IPS DF 19.7 (cell line): ENCODE measurements around the gene GAS2L3.
"Not testable (repeated sequence)": the region's sequence is repeated elsewhere in the genome, so short reads cannot be mapped to it uniquely, and the experiment has no call there.

Source experiments
- DNase-seq: peaks from one replicate; pipeline ENCODE4 v3.0.0-alpha.2; 2013; ENCODE audit warnings: low read depth, low spot score

Gene GAS2L3

DNA sequence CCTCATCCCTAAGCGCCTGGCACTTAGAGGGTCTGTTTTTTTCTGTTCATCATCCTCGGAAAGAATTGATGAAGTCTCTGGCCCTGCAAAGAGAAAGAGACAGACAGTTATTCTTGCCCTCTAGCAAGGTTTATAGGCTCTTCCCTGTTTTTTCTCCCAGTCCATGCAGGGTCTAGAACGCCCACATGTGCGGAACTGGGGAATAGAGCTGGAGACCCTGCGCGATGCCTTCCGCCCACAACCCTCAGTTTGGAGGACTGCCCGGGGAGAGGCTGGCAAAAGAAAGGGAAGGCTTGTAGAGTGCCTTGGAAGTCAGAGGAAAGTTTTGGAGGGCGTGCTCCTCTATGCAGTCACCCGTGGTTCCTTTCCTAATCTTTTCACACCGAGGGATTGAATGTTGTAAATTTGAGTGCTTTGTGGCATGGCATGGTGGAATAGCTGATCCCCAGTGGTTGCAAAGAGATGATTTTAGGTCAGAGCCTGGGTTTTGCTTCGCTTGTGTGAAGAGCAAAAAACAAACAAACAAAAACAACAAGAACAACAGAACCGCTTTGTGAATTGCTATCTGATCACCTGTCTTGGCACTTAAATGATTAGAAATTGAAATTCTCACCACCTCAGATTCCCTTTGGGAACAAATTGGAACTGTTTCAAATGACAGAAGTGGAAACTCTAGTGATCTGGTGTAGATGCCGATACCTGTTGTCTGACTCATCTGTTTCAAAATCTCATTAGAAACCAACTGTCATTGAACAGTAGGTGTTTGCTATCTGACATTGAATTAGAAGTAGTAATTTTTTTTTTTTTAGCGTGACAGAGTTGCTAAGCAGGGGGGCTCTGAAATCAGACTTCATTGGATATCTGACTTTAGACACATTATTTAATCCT is 947 bp downstream of the GAS2L3 start:
- no peak for DNase-seq

DNA sequence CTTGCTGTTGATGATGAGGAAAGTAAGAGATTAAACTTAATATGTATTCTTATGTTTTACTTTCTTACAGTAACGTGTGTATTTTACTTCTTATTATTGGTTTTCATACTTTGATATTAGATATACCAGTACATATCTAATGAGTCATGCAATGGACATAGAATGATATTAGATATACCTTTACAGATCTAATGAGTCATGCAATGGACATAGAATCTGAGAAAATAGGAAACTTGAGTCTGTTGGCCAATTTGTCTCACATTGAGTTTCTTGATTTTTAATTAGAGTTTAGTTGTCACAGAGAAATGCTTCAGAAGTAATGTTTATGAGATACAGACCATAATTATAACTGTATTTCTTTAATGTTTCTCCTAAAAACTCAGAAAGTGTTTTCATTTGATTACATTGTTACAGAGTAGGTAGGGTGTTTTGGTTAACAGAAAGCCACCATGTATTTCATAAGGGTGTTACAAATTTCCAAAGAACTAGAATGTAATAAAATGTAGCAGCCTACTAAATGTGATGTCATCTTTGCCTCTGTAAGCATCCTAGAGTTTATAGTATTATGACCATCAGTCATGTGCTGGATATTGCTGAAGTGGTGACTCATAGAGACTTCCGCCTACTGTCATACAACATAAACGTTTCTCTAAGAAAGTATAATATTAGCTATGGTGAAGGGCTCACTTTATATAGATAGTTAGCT is 3.0 kb downstream of the GAS2L3 start:
- DNase-seq: no peak

DNA sequence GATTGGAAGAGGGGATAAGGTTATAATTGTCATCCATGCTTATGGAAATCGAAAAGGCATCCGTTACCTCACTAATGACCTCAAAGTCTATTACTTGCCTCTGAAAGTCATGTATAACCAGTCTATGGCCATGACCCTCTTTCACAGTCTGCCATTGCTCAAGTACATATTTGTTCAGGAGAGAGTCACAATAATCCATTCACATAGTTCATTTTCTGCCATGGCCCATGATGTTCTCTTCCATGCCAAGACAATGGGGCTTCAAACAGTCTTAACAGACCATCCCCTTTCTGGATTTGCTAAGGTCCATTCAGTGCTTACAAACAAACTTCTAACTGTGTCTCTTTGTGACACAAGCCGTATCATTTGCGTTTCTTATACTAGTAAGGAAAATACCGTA is 5.4 kb downstream of the GAS2L3 start:
- no peak for DNase-seq

DNA sequence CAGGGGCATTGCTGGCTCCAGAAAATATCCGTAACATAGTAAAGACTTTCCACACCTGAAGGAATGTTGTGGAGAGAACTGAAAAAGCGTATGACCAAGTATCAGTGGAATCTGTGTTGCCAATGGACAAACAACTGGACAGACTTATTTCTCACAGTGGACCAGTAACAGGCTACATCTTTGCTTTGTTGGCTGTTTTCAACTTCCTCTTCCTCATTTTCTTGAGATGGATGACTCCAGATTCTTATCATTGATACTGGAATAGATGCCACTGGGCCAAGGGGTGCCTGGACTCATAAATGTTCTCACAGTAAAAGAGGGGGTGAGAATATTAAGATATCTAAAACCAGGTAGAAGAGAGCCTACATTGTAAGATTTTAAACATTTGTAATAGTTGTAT is 6.4 kb downstream of the GAS2L3 start:
- no peak for DNase-seq

DNA sequence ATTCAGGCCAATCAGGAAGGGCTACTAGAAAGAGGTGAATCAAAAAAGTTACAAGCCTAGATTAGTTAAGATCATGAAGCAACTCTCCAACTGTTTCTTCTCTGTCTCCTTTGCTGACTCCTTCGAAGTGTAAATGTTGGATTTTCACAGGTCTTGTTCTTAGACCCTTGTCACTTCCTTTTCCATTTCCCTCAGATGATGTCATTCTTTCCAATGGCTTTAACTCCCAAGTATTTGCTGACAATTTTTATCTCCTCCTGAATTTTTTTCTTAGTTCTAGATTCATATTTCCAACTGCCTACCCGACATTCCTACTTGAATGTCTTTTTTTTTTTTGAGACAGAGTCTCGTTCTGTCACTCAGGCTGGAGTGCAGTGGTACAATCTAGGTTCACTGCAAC is 10.8 kb downstream of the GAS2L3 start:
- no peak for DNase-seq

DNA sequence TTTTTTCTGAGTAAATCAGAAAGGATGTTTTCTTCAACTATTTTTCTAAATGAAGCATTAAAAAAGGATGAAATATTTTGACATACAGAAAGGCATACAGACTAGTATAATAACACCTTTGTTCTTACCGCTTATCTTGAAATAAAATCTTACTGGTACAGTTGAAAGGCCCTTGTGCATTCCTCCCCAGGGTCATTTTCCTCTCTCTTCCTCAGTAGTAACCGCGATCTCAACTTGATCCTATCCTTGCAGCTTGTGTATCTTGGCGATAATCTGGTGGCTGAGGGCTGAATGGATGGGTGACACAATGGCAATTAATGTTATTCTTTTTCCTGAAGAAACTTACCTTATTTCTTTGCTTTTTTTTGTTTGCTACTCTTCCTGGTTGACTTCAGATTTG is 18.5 kb downstream of the GAS2L3 start:
- no peak for DNase-seq

DNA sequence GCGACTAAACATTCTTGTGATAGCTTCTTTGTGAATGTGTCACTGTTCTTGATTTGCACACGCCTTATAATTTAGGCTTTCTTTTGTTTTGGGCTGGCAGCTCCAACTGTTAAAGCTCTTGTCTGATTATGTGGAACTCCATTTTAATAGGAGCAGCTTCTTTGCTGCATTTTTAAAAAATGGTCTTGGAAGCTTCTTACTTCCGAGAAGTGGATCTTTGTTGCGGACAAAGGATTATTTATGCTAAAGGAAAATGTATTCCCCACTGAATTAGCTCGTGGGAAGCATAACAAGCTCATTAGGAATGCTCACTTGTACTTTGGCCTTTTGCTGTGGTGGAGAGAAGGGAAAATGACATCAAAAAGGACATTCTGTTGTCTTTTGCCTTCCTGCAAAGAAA is 20.0 kb downstream of the GAS2L3 start:
- no peak for DNase-seq

DNA sequence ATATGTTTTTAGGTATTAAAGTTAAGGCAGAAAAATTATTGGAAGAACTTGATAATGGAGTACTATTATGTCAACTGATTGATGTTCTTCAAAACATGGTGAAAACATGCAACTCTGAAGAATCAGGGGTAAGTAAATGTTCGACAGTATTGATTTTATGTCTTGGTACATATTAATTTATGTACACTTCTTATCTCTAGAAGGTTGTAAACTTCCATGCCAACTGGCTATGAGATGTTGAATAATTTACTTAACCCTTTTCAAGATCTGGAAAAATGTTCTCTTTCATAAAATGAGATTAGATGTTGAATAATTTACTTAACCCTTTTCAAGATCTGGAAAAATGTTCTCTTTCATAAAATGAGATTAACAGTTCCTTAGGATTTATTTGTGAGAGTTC is 28.1 kb downstream of the GAS2L3 start:
- DNase-seq: no peak

DNA sequence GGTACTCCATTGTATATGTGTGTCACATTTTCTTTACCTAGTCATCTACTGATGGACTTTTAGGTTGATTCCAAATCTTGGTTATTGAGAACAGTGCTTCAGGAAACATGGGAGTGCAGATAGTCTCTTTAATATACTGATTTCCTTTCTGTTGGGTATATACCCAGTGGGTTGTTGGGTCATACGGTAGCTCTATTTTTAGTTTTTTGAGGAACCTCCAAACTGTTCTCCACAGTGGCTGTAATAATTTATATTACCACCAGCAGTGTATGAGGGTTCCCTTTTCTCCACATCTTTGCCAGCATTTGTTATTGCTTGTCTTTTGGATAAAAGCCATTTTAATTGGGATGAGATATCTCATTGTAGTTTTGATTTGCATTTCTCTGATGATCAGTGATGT is 29.5 kb downstream of the GAS2L3 start:
- not testable (repeated sequence) for DNase-seq

DNA sequence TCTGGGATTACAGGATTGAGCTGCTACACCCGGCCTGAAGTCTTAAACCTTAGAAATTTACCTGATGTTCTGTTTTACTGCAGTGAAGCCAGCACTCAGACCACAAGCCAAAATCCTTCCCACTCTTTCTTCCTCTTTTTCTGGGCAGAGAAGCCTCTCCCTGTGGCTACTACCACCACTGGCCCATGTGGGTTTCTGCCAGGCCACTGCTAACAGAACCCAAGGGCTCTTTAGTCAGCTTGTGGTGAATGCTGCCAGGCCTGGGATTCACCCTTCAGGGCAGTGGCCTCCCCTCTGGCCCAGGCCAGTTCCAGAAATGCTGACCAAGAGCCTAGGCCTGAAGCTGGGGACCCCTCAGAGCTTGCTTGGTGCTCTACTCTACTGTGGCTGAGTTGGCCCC is 35.3 kb downstream of the GAS2L3 start:
- DNase-seq: no peak

DNA sequence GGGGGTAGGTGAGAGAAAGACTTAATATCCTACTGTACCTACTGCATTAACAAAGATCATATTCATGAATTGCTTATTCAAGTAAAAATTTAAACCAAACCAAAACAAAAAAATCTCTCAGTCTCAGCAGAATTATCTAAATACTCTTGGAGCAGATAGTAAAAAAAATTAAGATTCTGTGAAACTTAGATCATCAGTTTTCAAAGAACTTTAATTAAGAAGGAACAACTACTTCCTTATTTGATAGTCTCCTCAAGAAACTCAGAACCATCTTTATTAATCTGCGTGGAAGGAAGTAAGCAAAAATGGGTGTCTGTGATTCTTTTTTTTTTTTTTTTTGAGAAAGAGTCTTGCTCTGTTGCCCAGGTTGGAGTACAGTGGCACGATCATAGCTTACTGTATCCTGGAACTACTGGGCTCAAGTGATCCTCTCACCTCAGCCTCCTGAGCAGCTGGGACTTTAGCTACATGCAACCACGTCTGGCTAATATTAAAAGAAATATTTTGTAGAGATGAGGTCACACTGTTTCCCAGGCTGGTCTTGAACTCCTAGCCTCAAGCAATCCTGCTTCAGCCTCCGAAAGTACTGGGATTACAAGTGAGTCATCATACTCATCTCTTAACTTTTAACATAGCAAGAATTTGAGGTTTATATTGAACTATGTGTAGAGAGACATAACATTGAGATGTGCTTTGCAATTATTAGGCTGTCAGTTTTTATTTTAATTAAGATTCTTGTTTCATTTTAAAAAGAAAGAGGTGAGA is 37.4 kb downstream of the GAS2L3 start:
- DNase-seq: no peak

DNA sequence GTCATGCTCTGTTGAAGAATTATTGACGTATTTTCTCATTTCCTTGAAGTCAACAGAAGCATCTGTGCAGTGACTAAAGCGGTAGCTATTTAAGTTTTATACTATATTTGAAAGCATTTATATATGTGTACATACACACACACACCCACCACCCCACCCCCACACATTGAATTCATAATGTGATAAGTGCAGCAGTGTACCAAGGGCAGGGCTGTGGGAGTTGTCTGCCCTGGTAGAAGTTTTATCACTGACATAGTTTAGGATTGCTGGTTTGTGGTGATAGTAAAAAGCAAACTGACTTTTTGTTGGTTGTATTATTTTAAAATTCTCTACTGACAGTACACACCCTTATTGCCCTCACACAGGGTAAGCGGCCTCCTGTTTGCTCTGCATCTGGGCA is 39.1 kb downstream of the GAS2L3 start:
- DNase-seq: no peak

DNA sequence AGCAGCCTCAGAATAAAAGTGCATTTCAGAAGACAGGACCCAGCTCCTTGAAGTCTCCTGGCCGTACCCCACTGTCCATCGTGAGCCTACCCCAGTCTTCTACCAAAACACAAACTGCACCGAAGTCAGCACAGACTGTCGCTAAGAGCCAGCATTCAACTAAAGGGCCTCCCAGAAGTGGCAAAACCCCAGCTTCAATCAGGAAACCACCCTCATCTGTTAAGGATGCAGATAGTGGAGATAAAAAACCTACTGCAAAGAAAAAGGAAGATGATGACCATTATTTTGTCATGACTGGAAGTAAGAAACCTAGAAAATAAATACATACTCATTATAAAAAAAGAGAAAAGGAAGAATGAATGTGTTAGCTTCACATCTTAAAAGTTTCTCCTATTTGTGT is 51.1 kb downstream of the GAS2L3 start:
- DNase-seq: no peak

DNA sequence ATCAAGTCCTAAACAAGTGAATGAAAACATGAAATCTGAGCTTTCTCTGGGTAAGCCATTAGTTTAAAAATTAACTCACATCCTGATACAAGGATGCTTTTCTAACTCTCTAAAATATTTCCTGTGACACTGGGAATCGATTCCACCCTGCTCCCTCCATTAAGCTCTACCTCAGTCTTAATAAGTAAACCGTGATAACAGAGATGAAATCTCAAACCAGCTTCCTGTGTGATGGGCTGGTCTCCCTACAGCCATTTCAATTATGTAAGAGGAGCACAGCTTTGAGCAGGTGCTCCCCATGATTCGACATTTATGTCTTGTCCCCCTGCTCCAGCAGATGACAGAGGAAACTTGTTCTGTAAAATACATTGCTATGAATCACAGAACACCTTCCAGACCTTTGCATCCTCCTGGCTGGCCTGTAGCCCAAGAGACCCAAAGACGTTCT is 59.0 kb downstream of the GAS2L3 start:
- no peak for DNase-seq

DNA sequence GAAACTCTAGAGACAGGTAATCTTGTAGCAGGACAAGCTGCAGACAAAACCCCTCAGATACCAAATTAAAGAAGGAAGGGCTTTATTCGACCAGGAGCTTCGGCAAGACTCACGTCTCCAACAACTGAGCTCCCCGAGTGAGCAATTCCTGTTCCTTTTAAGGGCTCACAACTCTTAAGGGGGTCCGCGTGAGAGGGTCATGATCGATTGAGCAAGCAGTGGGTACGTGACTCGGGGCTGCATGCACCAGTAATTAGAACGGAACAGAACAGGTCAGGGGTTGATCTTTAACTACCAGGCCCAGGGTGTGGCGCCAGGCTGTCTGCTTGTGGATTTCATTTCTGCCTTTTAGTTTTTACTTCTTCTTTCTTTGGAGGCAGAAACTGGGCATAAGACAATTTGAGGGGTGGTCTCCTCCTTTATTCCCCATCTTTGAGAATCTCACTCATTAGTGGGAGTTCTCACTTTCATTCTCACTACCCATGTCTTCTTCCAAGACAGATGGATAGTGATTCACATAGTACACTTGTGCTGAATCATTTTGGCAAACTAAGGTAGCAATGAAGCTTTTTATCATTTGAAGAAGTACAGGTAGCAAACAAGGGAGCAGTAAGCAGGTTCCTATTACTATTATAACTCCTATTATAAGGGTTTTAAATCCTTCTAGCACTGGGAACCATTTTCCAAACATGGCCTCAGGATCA is 59.8 kb downstream of the GAS2L3 start:
- DNase-seq: not testable (repeated sequence)

DNA sequence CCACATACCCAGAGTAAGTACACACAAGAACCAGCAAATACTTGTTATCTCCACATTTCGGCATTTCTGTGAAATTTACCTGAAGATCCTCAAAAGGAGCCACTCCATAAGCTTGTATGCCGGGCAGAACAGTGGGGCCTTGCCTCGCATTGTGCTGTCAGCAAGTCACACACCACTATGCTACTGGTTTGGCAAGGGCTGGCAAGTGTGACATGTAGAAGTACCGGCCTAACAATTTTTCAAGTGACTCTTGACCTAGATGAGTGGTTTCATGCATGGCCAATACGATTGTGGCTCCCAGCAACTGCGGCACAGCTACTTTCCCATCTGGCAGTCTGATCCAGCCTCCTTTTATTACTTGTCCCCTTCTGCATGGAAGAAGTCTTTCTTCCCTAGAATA is 69.8 kb downstream of the GAS2L3 start:
- DNase-seq: no peak

DNA sequence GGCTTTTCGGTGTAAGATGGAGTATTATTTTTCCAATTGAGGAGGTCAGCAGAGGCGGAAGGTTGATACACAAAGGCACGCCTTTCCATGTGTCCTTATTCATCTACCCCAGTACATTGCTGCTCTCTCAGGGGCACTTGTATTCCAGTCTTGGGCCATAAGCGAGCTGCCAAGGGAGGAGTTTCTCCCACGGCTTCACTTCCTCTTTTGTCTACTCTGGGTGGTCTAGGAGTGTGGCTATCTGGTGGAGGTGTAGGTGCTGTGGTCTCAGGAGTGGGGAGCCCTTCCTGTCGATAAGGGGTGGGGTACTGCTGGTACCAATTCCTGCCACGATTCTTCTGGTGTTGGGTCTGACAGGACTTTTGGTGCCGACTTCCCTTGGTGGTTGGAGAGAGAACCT is 73.4 kb downstream of the GAS2L3 start:
- no peak for DNase-seq

DNA sequence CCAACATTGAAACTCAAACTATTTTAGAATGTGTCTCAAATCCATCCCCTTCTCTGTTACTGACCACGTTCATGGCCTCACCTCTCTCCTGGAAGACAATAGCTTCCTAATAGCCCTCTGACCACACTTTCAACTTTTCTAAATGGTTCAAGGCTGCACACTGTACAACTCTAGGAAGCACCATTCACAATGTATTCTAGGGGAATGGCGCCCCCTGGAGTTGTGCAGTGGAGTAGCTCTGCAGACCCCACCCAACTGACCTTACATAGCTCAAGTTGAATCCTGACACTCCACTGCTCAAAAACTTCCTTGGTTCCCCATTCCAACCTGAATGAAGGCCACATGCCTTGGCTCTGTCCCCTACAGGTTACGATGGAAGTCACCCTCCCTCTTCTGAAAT is 77.6 kb downstream of the GAS2L3 start:
- DNase-seq: no peak

DNA sequence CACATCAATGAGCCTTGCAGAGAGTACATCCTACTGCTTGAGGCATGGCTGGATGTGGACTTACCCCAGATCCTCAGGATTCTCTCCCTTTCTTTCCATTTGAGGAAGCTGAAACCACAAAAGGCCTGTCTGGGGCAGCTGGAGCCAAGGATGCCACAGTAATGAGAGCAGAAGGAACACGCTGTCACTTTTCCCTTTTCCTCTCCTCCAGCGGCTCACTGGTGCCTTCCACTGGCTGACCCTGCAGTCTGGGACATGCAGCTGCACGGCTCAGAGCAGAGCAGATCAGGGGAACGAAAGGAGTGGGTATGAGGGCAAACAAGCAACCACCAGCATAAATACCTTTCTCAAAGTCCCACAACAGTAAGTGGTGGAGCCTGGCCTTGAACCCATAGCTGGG is 78.2 kb downstream of the GAS2L3 start:
- no peak for DNase-seq

DNA sequence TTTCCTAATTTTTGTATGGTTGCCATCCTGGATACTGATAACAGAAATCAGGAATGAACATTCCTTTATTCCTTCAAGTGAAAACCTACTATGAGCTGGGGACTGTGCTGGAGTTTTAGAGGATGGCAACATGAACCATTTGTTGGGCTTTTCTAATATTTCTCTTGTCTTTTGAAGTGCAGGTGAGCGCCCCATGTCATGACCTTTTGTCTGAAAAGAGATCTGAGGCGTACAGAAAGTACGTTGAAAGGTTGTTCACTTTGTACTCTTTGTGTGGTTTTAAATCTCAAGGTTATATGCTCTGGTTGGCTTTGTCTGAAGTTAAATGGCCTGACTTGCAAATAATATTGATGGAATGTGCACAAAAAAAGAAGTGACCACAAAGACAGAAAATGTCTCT is 79.0 kb downstream of the GAS2L3 start:
- DNase-seq: no peak

DNA sequence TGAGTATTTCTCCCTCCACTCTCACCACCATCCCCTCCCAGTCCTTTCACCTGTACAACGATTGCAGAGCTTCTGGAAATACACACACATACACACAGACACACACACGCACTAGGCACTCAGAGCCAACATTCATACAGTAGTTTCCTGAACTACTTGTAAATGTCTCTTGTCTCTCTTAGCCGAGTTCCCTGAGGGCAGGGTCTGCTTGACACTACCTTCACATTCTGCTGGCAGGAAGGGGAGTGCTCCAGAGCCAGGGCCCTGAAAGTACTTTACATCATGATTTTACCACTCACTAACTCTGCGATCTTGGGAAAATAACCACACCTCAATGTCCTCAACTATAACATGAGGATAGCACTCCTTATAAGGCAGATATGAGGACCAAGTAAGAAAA is 82.7 kb downstream of the GAS2L3 start:
- DNase-seq: no peak

DNA sequence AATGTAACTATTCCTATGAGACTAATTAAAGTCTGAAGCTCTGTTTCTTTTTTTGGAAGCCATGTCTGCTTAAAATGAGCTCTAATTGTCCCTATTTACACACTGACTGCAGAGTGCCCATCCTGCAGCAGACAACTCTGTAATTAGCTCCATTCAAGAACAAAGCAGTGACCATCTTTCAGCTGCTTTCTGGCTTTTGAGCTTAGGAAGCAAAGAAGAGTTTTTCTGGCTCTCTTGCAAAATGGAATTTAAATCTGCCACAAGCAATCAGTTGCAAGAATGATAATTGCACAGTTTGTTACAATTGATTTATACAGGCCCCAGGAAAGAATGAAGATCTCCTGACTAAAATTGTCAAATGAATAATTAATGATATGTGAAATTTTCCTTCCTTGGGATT is 83.4 kb downstream of the GAS2L3 start:
- no peak for DNase-seq
